K562 (cell line): ENCODE data around the gene GPR15. TPM values are rescaled to one million over a fixed set of nuclear protein-coding genes. Genes with fewer than 3 reads are reported as not detected.

Source experiments
- ATAC-seq: fragments of 200-7000 bp; cut with Tn5 transposase; 3 replicates; pipeline ENCODE4 v1.9.1; 2020; ENCODE audit warnings: moderate library complexity
- BruUV-seq: library from RNA; stranded (reverse); fragments of 400-500 nt; replicated peaks from 2 replicates; lab custom pipeline; 2021; lab: Mats Ljungman, UMichigan
- CTCF ChIA-PET: fragments of 300-600 bp; formaldehyde crosslinking; extraction: SDS; loops from one replicate; lab custom pipeline; 2021; ENCODE audit warnings: low intra/inter-chr PET ratio; lab: Yijun Ruan, JAX
- POLR2A ChIA-PET: fragments of 300-600, 350-650 bp; sonication (Branson Sonifier 250); formaldehyde crosslinking; extraction: SDS; loops from one replicate; lab custom pipeline; 2021; ENCODE audit warnings: antibody characterized with exemption, inconsistent platforms; lab: Yijun Ruan, JAX
- DNase-seq, 4 experiments: peaks; one replicate each; pipeline versions ENCODE4 v3.0.0 to v3.0.0-alpha.2; 2011 to 2018; ENCODE audit warnings: low spot score in 3 of 4, mixed read lengths in 3 of 4; ENCODE audit errors: extremely low read depth in 1 of 4
- FAIRE-seq: peaks from 2 replicates; lab custom pipeline; 2011; peaks lifted over from hg19 to GRCh38; lab: Jason Lieb, UNC
- H2AFZ ChIP-seq: 2 replicates; pipeline ENCODE4 v1.6.0; 2011; ENCODE audit warnings: low read depth, low read length, control low read depth, inconsistent platforms
- H3K27ac ChIP-seq: fragments of 200-600 bp; 3 replicates; pipeline ENCODE4 v1.8.0; 2011; ENCODE audit warnings: low read depth, mild to moderate bottlenecking, control low read depth, inconsistent platforms, low read length, moderate library complexity, mixed read lengths; ENCODE audit errors: extremely low read depth
- H3K27me3 ChIP-seq, 2 experiments: fragments of 300-600 bp in 1 of 2; 2 replicates in 1 of 2; 3 replicates in 1 of 2; pipeline versions ENCODE4 v1.6.0 to v1.8.0; 2011; ENCODE audit warnings: inconsistent platforms in 2 of 2, low read length in 2 of 2, mild to moderate bottlenecking in 1 of 2, mixed read lengths in 1 of 2, moderate library complexity in 1 of 2; ENCODE audit not compliant: control insufficient read depth in 2 of 2, insufficient read depth in 2 of 2
- H3K36me3 ChIP-seq: fragments of 300-600 bp; 3 replicates; pipeline ENCODE4 v1.8.0; 2011; ENCODE audit warnings: mild to moderate bottlenecking, low read length, inconsistent platforms; ENCODE audit not compliant: control insufficient read depth, insufficient read depth
- H3K4me1 ChIP-seq, 2 experiments: fragments of 200-600 bp in 1 of 2; replicated peaks in 1 of 2; 2 replicates in 1 of 2; 3 replicates in 1 of 2; pipeline versions ENCODE4 v1.5.1 to v1.8.0; 2011; ENCODE audit warnings: inconsistent platforms in 2 of 2, low read length in 2 of 2, mild to moderate bottlenecking in 1 of 2, mixed read lengths in 1 of 2, moderate library complexity in 1 of 2; ENCODE audit not compliant: control insufficient read depth in 2 of 2, insufficient read depth in 2 of 2
- H3K4me2 ChIP-seq: 2 replicates; pipeline ENCODE4 v1.6.1; 2011; ENCODE audit warnings: low read length, control low read depth, inconsistent platforms, mixed read lengths; ENCODE audit not compliant: insufficient read depth
- H3K4me3 ChIP-seq: fragments of 200-600 bp; sonication (generic), shearing (Covaris generic); 2 replicates; pipeline ENCODE4 v1.5.1; 2016; ENCODE audit warnings: control low read depth, inconsistent platforms
- H3K79me2 ChIP-seq: fragments of 200-600 bp; 3 replicates; pipeline ENCODE4 v1.8.0; 2011; ENCODE audit warnings: low read length, inconsistent platforms; ENCODE audit not compliant: control insufficient read depth, insufficient read depth
- H3K9ac ChIP-seq, 2 experiments: 2 replicates each; pipeline versions ENCODE4 v1.6.0 to v1.6.1; 2011; ENCODE audit warnings: low read depth in 2 of 2, low read length in 2 of 2, control low read depth in 1 of 2, inconsistent platforms in 1 of 2, mild to moderate bottlenecking in 1 of 2, mixed read lengths in 1 of 2; ENCODE audit not compliant: insufficient read depth in 1 of 2
- H3K9me1 ChIP-seq: one replicate; pipeline ENCODE4 v1.6.0; 2011; ENCODE audit warnings: inconsistent platforms, mild to moderate bottlenecking, low read length, moderate library complexity; ENCODE audit not compliant: control insufficient read depth, insufficient read depth
- H3K9me3 ChIP-seq: replicated peaks from 2 replicates; pipeline ENCODE4 v1.5.1; 2011; ENCODE audit warnings: low read depth, low read length, inconsistent platforms; ENCODE audit not compliant: control insufficient read depth, insufficient read depth
- H4K20me1 ChIP-seq: replicated peaks from 2 replicates; pipeline ENCODE4 v1.6.1; 2011; ENCODE audit warnings: low read length, inconsistent platforms, mixed read lengths; ENCODE audit not compliant: control insufficient read depth, insufficient read depth
- BRD4 ChIP-seq: fragments of 200-600 bp; sonication (generic); IDR thresholded peaks from 2 replicates; pipeline ENCODE4 v1.6.1; 2017; ENCODE audit warnings: inconsistent platforms
- EGR1 ChIP-seq: fragments of 450-650 bp; conservative IDR thresholded peaks from 2 replicates; pipeline ENCODE4 v1.6.1; 2017; ENCODE audit warnings: mild to moderate bottlenecking
- FOXK1 ChIP-seq: sonication (generic); formaldehyde crosslinking; IDR thresholded peaks from 2 replicates; pipeline ENCODE4 v1.8.0; 2022; ENCODE audit warnings: missing genetic modification reagents, mild to moderate bottlenecking, borderline replicate concordance
- MEIS2 ChIP-seq: fragments of 450-650 bp; IDR thresholded peaks from 2 replicates; pipeline ENCODE4 v1.6.1; 2014; ENCODE audit warnings: mild to moderate bottlenecking; ENCODE audit not compliant: partially characterized antibody
- ZNF165 ChIP-seq: fragments of 250-450 bp; sonication (Bioruptor Pico); IDR thresholded peaks from 2 replicates; pipeline ENCODE4 v1.4.0; 2020; ENCODE audit warnings: borderline replicate concordance
- WGBS: fragments of 100-300 bp; shearing (Covaris generic); methylation state at CpG from one replicate; pipeline ENCODE4 v1.1.6; 2016; ENCODE audit warnings: low coverage, mixed read lengths; ENCODE audit not compliant: insufficient coverage; ENCODE audit errors: missing lambda C conversion rate; 5-methylcytosine and 5-hydroxymethylcytosine counted together
- in situ Hi-C: fragments of 300-500 bp; cut with MboI; formaldehyde crosslinking; loops from 4 replicates; pipeline ENCODE4 v1.15.0; 2018; ENCODE audit warnings: inconsistent platforms, mixed read lengths
- intact Hi-C: fragments of 100-400 bp; cut with micrococcal nuclease; formaldehyde crosslinking; loops from 2 replicates; pipeline ENCODE4 v1.14.2; 2022
- polyA plus RNA-seq, 8 experiments: library from polyadenylated mRNA; depleted of rRNA in 4 of 8; stranded (reverse) in 5 of 8; unstranded in 3 of 8; fragments of >200 nt; fragmentation: Nextera tagmentation in 2 of 8; fragmentation: Illumina TruSeq in 1 of 8; extraction: Ambion mirVana in 2 of 8; extraction: Trizol in 1 of 8; gene quantifications; 2 replicates each; pipeline versions ENCODE4 v1.2.1 to v1.2.3, GENCODE V29; 2011 to 2014; ENCODE audit warnings: inconsistent platforms in 1 of 8, missing spikeins in 1 of 8
- total RNA-seq, 7 experiments: library from RNA; depleted of rRNA in 6 of 7; stranded (reverse); fragments of >200 nt in 6 of 7; fragmentation: Illumina TruSeq in 2 of 7; extraction: Trizol in 2 of 7; gene quantifications; 2 replicates each; pipeline versions ENCODE4 v1.2.1 to v1.2.3, GENCODE V29; 2011 to 2021; ENCODE audit warnings: low replicate concordance in 1 of 7
- TF ChIP-seq, protein P1 (sequence below), 3 experiments: fragments of 200-800 bp in 1 of 3; fragments of 250-450 bp in 1 of 3; fragments of 450-650 bp in 1 of 3; sonication (Bioruptor Pico) in 1 of 3; sonication (Bioruptor generic) in 1 of 3; formaldehyde crosslinking in 1 of 3; IDR thresholded peaks; 2 replicates each; pipeline versions ENCODE4 v1.6.1 to v1.8.0; 2016 to 2022; ENCODE audit warnings: mild to moderate bottlenecking in 2 of 3, missing genetic modification characterization in 2 of 3, missing compliant biosample characterization in 1 of 3, moderate library complexity in 1 of 3
- TF ChIP-seq, protein P2 (sequence below): IDR thresholded peaks from 2 replicates; pipeline ENCODE4 v1.6.1; 2011; ENCODE audit not compliant: insufficient read length; ENCODE audit errors: extremely low read depth
- TF ChIP-seq, protein P3 (sequence below): fragments of 250-450 bp; sonication (Bioruptor Pico); IDR thresholded peaks from 2 replicates; pipeline ENCODE4 v1.5.1; 2021; ENCODE audit warnings: mild to moderate bottlenecking
- TF ChIP-seq, protein P4 (sequence below): IDR thresholded peaks from 2 replicates; pipeline ENCODE4 v1.6.1; 2016; ENCODE audit warnings: missing genetic modification characterization, missing compliant biosample characterization
- TF ChIP-seq, protein P5 (sequence below): fragments of 450-650 bp; IDR thresholded peaks from 2 replicates; pipeline ENCODE4 v1.6.1; 2016

The GPR15 gene
- total and polyA plus RNA-seq, 9 of the 15 experiments (the other 6 are each of a cell fraction or from before 2014, with no cell fraction given), result 0.13 TPM; not detected in 8

DNA sequence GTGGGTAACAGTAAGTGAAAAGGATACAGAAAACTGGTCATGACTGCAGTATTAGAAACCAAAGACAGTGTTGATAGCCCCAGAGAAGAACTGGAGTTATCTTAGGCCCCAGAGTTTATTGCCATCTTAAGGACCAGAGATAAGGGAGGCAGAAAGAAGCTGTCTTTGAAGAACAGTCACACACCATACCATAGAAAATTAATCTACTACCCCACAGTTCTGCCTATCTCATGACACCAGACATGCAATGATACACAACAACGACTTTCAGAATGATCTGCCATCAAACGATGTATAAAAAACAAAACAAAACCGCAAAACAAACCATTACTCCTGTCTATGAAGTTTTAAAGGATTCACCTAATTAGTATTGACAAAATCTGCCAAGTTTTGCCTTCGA lies 52.0 kb downstream of the GPR15 start:
- Histone ChIP-seq H3K9me3 (no peaks in the 10 kb centered on the region), H3K27ac (peak overlapping the region; percentile 73), H3K27me3 (no peaks in the 10 kb centered on the region), H3K4me3 (peak overlapping the region; percentile 19; the same call in 1 of the 2 replicates), H3K9me1 (no peaks in the 10 kb centered on the region), H3K4me2 (peak overlapping the region; percentile 78), H3K4me1 (peaks cover 3 to 10% of the 10 kb centered on the region in 2 experiments), H4K20me1 (no peaks in the 10 kb centered on the region), H3K79me2 (peaks cover 66% of the 10 kb centered on the region), H3K36me3 (peaks cover 70% of the 10 kb centered on the region), H3K9ac (peak overlapping the region in 1 of 2 experiments; percentile 57; a peak in 2 of 4 replicates), H2AFZ (no peak overlapping the region)
- 0% methylated on average over 4 of the region's 4 CpGs for WGBS
- POLR2A ChIA-PET, result interaction anchor here (0.7 to 1.2 kb wide), 3 partner anchors 10 to 180 kb away, joined by 3 to 8 read pairs (median 4); partner anchors contain the start of gene CPOX
- intact Hi-C loops, result loop anchor here (2.0 kb wide), 1 partner anchor 61 kb away; the partner anchor contains the start of gene CLDND1
- ATAC-seq (peak; percentile 91), FAIRE-seq (peak; percentile 91), DNase-seq (peak; percentile 80 to 88 (median 84))
- BruUV-seq, result no TSS peak
- in situ Hi-C loops, result no loop called here
- CTCF ChIA-PET, result no interaction called here
- TF ChIP-seq MEIS2 (peak; percentile 81), EGR1 (peak; percentile 35; the same call in 1 of the 2 replicates), ZNF165 (CRISPR knock-in tag) (no peak), FOXK1 (CRISPR knock-in tag) (no peak), BRD4 (no peak)
- TF ChIP-seq, protein P1, sequence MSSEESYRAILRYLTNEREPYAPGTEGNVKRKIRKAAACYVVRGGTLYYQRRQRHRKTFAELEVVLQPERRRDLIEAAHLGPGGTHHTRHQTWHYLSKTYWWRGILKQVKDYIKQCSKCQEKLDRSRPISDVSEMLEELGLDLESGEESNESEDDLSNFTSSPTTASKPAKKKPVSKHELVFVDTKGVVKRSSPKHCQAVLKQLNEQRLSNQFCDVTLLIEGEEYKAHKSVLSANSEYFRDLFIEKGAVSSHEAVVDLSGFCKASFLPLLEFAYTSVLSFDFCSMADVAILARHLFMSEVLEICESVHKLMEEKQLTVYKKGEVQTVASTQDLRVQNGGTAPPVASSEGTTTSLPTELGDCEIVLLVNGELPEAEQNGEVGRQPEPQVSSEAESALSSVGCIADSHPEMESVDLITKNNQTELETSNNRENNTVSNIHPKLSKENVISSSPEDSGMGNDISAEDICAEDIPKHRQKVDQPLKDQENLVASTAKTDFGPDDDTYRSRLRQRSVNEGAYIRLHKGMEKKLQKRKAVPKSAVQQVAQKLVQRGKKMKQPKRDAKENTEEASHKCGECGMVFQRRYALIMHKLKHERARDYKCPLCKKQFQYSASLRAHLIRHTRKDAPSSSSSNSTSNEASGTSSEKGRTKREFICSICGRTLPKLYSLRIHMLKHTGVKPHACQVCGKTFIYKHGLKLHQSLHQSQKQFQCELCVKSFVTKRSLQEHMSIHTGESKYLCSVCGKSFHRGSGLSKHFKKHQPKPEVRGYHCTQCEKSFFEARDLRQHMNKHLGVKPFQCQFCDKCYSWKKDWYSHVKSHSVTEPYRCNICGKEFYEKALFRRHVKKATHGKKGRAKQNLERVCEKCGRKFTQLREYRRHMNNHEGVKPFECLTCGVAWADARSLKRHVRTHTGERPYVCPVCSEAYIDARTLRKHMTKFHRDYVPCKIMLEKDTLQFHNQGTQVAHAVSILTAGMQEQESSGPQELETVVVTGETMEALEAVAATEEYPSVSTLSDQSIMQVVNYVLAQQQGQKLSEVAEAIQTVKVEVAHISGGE (CRISPR knock-in tag; IDR thresholded peaks at IDR 0.05), result peak in 1 of 3 experiments; percentile 83; a peak in 2 of 6 replicates
- TF ChIP-seq, protein P2, sequence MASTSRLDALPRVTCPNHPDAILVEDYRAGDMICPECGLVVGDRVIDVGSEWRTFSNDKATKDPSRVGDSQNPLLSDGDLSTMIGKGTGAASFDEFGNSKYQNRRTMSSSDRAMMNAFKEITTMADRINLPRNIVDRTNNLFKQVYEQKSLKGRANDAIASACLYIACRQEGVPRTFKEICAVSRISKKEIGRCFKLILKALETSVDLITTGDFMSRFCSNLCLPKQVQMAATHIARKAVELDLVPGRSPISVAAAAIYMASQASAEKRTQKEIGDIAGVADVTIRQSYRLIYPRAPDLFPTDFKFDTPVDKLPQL, result no peak
- TF ChIP-seq, protein P3, sequence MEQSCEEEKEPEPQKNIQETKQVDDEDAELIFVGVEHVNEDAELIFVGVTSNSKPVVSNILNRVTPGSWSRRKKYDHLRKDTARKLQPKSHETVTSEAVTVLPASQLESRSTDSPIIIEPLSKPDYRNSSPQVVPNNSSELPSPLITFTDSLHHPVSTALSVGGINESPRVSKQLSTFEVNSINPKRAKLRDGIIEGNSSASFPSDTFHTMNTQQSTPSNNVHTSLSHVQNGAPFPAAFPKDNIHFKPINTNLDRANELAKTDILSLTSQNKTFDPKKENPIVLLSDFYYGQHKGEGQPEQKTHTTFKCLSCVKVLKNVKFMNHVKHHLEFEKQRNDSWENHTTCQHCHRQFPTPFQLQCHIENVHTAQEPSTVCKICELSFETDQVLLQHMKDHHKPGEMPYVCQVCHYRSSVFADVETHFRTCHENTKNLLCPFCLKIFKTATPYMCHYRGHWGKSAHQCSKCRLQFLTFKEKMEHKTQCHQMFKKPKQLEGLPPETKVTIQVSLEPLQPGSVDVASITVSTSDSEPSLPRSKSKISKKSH, result no peak
- TF ChIP-seq, protein P4, sequence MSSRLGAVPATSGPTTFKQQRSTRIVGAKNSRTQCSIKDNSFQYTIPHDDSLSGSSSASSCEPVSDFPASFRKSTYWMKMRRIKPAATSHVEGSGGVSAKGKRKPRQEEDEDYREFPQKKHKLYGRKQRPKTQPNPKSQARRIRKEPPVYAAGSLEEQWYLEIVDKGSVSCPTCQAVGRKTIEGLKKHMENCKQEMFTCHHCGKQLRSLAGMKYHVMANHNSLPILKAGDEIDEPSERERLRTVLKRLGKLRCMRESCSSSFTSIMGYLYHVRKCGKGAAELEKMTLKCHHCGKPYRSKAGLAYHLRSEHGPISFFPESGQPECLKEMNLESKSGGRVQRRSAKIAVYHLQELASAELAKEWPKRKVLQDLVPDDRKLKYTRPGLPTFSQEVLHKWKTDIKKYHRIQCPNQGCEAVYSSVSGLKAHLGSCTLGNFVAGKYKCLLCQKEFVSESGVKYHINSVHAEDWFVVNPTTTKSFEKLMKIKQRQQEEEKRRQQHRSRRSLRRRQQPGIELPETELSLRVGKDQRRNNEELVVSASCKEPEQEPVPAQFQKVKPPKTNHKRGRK (tag), result no peak
- TF ChIP-seq, protein P5, sequence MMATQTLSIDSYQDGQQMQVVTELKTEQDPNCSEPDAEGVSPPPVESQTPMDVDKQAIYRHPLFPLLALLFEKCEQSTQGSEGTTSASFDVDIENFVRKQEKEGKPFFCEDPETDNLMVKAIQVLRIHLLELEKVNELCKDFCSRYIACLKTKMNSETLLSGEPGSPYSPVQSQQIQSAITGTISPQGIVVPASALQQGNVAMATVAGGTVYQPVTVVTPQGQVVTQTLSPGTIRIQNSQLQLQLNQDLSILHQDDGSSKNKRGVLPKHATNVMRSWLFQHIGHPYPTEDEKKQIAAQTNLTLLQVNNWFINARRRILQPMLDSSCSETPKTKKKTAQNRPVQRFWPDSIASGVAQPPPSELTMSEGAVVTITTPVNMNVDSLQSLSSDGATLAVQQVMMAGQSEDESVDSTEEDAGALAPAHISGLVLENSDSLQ, result peak; percentile 56
